Measurements from ENCODE around the gene ZNF586.
"Not testable (repeated sequence)": the region's sequence is repeated elsewhere in the genome, so short reads cannot be mapped to it uniquely, and the experiment has no call there.

The ZNF586 gene

DNA sequence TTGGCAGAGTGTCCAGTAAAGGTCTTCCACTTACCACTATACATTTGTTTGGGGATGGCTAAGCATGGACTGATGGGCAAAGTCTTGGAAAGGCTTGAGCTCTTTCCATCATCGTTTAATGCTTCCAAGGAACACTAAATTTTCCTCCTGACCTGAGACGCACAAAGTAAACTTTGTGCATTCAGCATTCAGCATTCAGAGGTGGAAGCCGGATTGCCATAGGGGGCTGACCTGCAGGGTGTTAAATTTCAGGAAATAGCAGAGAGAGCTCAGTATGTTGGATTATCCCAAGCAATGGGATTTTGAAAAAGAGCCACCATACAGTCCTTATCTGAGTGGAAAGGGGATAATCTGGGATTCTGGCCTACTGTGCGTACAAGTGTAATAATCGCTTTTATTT, 31.2 kb downstream of the ZNF586 start:
- DNase-seq, result no peak

DNA sequence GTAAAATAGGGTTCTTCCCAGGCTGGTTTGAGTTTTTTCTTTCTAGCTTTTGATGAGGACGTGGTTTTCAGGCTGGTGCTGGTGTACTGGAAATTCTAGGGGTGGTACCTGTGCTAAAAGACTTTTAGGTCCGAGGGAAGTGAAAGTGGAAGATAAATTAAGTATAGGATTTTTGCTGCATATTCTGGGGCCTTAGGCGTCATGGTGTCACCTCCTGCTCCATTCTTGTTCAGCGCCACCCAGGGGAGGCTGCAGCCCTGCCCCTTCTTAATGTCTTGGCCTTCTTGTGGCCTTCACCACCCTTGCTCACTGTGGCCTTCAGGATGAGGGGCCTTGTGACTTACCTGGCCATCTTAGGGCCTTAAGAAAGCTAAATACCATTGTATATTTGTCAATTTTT, 32.8 kb downstream of the ZNF586 start:
- no peak for DNase-seq

DNA sequence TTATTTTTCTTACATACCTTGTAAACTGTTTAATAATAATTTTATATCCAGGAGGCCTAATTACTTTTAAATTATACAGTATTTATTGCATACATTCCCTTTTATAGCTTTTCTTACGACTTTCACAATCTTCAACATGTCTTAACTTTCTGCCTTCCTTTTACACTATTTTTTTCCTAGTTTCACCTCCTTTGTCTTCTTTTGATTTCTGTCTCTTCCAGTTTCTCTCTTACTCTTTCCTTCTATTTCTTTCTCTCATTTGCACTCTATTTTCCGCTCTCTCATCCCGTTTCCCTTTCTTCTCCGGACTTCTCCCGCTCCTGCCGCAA, 33.8 kb downstream of the ZNF586 start:
- no peak for DNase-seq

DNA sequence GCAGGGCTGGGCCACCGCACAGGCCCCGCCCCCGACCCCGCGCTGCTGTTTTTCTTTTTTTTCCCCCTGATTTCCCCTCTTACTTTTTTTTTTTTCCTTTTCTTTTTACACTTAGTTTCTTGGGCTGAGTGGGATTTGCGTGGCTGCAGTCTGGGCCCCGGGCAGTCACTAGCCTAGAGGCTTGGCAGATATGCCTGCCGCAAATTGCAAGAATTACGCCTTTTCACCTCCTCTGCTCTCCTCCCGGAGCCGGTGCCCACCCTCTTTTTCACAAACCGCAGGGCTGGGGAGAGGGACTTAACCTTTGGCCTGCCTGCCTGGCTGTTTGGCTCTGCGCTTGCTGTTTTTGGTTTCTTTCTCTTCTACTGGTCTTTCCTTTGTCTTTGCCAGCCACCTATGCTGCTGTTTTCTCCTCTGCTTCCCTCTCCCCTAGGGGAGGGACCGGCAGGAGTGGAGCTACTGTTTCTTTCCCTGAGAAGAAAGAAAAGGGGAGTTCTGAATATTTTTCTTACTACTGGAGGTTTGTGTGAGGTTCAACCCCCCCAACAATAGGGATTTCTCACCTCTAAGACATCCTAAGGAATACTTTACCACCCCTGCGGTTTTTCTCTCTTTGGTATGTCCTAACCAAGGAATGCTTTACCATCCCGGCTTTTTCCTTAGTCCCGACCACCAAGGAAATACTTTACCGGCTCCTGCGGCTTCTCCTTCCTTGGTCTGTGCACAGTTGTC, 34.3 kb downstream of the ZNF586 start:
- no peak for DNase-seq

DNA sequence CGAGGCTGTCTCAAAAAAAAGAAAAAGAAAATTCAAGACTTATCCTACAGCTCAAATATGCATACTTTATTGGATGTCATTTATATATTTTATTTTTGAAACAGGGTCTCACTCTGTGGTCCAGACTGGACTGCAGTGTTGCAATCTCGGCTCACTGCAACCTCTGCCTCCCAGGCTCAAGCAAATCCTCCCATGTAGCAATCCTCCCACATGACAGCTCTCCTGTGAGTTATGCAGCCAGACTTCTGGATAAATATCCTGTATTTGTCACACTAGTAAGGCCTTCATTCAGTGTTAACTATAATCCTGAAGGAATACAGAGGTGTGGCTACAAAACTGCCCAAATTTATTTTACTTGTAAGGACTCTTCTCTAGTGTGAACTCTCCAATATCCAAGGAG, 38.1 kb downstream of the ZNF586 start:
- no peak for DNase-seq

DNA sequence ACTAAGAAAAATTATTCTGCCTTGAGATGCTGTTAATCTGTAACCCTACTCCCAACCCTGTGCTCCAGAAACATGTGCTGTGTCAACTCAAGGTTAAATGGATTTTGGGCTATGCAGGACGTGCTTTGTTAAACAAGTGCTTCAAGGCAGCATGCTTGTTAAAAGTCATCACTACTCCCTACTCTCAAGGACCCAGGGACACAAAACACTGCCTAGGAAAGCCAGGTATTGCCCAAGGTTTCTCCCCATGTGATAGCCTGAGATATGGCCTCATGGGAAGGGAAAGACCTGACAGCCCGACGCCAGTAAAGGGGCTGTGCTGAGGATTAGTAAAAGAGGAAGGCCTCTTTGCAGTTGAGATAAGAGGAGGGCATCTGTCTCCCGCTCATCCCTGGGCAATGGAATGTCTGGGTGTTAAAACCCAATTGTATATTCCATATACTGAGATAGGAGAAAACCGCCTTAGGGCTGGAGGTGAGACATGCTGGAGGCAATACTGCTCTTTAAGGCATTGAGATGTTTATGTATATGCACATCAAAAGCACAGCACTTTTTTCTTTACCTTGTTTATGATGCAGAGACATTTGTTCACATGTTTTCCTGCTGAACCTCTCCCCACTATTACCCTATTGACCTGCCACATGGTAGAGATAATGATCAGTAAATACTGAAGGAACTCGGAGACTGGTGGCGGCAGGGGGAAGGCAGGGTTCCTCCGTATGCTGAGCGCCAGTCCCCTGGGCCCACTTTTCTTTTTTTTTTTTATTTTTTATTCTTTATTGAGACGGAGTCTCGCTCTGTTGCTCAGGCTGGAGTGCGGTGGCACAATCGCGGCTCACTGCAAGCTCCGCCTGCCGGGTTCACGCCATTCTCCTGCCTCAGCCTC, 41.2 kb downstream of the ZNF586 start:
- not testable (repeated sequence) for DNase-seq

DNA sequence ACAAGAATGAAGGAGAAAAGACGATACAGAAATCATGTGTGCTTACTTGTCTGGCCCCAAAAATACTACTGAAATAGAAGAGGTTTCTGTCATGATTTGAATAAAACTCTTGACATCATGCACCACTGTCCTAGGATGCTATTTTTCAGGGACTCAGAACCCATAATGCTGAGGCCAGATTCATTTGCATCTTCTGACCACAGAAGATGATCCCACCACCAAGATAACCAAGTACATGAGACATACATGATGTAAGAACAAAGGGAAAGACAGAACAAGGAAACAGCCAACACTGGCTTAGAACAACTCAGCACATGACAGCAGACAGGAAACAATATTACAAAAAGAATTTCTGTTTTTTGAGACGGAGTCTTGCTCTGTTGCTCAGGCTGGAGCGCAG, 42.8 kb downstream of the ZNF586 start:
- DNase-seq, result peak in 1 of 5 donors; percentile 25

DNA sequence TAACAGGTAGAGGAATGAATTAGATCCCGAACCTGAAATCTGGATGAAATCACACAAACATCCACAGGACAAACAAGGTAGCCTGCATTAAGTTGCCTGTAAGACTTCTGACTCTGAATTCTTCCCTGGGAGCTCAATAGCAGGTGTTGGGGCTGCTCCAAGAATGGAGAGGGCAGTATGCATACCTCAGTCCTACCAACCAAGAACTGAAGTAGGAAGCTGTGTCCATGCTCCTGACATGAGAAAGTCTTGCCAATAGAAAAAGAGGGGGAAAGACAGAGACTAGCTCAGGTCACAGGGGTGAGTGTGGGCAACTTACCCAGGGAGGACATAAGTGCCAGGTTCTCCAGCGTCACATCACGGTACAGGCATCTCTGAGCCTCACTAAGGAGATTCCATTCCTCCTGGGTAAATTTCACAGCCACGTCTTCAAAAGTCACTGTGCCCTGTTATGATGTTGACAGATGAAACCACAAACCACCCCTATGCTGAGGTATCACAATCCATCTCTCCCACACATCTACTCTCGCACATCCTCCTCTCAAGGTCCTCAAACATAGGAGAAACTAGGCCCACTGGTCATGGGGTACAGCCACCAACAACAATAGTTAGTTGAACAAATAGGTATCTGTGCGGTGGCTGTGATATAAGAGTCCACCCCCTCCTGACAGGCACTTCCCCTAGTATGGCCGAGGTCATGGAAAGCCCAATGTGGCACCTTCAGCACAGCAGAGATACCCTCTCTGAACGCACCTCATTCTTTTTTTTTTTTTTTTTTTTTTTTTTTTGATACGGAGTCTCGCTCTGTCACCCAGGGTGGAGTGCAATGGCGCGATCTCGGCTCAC, 43.7 kb downstream of the ZNF586 start:
- not testable (repeated sequence) for DNase-seq

DNA sequence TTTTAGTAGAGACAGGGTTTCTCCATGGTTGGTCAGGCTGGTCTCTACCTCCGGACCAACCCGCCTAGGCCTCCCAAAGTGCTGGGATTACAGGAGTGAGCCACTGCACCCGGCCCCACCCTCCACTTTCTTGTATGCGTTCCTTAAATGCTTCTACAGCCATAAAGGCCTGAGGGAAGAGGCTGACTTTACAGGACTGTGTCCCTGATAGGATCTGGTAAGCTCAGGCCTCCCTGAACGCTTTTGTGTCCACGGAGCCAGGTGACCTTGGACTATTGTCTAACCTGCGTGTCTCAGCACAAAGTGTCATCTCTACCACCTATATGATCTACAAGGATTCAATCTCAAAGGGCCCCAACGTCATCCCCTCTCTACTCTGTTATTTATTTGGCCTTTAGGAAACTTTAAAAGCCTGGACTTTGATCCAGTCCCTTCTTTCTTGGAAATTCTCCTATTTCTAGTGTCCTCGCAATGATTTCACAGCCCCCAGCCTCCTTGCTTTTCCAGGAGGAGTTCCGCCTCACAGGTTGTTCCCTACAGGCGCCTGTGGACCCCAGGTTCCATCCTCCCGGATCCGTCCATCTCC, 44.5 kb downstream of the ZNF586 start:
- DNase-seq, result no peak

DNA sequence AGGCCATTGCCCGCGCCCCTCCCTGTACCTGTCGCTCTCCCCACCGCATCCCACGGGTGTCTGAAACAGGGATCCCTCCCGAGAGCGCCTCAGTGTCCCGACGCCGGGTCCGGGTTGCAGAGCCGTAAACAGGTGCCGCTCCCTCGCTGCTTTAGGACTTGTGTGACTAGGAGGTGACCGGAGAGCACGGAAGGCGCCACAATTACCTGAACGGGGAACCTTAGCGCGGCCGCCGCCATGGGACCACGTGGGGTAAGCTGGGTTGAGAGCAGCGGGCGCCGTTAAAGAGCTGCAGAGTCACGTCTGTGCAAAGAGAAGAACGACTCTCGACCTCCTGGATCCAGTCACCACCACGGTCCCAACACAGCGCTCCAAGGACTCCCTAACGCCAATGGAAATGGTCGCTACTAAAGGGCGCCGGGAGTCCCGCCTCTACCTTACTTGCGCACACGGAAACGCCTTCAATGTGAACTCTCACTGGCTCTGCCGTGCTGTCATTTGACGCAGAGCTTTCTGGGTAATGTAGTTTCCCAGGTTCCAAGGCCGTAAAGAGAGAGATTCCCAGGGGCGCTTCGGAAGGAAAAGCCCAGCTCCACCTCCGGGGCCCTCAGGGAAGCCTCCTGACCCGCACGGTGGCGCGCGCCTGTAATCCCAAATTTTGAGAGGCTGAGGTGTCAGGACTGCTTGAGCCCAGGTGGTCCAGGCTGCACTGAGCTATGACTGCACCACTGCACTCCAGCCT, 45.2 kb downstream of the ZNF586 start, which contains the start of gene ZNF552:
ZNF552 (minus strand) TSS at position 409 of the 742 bp plus-strand sequence; CDS start at position 239, 170 bp downstream.
- DNase-seq, result peak; percentile 57 to 85 (median 70)

DNA sequence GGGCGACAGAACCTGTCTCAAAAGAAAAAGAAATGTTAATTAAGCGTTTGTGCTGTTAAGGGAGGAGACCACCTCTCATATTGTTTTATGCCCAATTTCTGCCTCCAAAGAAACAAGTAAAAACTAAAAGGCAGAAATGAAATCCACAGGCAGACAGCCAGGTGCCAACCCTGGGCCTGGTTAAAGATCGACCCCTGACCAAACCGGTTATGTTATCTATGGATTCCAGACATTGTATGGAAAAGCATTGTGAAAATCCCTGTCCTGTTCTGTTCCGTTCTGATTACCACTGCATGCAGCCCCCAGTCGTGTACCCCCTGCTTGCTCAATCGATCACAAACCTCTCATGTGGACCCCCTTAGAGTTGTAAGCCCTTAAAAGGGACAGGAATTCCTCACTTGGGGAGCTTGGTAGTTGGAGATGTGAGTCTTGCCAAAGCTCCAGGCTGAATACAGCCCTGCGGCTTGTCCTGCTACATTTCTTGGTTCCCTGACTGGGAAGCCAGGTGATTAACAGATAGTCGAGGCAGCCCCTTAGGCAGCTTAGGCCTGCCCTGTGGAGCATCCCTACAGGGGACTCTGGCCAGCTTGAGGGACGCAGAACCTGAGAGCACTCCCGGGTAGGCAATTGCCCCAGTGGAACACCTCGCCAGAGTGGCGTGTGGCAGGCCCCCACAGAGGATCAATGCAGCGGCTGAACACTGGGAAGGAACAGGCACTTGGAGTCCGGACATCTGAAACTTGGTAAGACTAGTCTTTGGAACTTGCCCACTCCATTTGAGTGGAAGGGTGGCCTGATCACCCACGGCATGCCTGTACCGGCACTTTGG, 46.0 kb downstream of the ZNF586 start:
- no peak for DNase-seq

DNA sequence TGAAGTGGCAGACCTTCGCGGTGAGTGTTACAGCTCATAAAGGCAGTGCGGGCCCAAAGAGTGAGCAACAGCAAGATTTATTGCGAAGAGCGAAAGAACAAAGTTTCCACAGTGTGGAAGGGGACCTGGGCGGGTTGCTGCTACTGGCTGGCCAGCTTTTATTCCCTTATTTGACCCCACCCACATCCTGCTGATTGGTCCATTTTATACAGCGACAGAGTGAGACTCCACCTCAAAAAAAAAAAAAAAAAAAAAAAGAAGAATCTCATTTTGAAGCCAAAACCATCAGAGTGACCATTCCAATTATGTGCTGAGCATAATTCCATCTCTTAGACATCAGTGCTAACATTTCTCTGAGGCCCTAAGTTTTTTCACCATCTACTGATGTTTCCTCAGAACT, 47.2 kb downstream of the ZNF586 start:
- DNase-seq, result no peak

DNA sequence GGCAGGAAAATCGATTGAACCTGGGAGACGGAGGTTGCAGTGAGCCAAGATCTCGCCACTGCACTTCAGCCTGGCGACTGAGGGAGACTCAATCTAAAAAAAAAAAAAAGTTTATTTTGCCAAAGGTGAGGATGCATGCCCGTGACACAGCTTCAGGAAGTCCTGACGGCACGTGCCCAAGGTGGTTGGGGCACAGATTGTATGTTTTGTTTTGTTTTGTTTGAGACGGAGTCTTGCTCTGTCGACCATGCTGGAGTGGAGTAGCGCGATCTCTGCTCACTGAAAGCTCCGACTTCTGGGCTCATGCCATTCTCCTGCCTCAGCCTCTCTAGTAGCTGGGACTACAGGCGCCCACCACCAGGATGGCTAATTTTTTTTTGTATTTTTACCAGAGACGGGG, 48.5 kb downstream of the ZNF586 start:
- no peak for DNase-seq

DNA sequence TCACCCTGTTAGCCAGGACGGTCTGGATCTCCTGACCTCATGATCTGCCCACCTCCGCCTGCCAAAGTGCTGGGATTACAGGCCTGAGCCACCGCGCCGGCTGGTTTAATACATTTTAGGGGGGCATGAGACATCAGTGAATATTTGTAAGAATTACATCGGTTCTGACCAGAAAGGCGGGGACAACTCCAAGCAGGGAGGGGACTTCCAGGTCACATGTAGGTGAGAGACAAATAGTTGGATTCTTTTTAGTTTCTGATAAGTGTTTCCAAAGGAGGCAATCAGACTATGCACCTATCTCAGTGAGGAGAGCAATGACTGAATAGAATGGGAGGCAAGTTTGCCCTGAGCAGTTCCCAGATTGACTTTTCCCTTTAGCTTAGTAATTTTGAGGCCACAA, 48.9 kb downstream of the ZNF586 start:
- no peak for DNase-seq

DNA sequence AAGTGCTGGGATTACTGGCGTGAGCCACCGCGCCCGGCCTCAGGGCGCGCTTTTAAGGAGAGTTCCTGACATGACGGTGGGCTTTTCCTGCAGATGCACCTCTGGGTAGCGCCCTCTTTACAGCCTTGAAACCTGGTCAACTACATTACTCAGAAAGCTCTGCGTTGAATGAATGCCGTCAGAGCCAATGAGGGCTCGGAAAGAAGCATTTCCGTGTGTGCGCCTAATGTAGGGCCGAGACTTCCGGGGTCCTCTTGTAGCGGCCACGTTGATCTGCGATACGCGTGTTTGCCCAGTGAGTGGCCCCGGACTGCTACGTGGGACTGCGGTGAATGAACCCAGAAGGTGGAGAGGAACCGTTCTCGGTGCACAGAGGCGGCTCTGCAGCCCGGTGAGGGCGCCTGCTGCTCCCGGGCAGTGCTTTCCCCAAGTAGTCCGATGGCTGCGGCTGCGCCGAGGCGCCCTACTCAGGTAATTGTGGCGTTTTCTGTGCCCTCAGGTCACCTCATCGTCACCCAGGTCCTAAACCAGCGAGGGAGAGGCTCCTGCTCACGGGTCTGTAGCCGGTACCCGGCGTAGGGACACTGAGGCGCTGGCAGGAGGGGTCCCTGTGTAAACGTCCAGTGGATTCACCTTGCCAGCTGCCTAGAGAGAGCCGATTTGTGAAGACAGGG, 50.1 kb downstream of the ZNF586 start:
- peak; percentile 60 to 90 (median 76) for DNase-seq

DNA sequence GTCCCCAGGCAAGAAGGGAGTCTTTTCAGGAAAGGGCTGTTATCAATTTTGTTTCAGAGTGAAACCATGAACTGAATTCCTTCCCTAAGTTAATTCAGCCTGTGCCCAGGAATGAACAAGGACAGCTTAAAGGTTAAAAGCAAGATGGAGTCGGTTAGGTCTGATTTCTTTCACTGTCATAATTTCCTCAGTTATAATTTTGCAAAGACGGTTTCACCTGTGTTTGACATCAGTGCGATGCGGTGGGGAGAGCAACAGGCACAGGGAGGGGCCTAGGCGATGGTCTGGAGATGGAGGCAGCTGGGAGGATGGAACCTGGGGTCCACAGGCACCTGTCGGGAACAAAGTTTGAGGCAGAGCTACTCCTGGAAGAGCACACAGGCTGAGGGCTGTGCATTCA, 51.1 kb downstream of the ZNF586 start:
- no peak for DNase-seq

DNA sequence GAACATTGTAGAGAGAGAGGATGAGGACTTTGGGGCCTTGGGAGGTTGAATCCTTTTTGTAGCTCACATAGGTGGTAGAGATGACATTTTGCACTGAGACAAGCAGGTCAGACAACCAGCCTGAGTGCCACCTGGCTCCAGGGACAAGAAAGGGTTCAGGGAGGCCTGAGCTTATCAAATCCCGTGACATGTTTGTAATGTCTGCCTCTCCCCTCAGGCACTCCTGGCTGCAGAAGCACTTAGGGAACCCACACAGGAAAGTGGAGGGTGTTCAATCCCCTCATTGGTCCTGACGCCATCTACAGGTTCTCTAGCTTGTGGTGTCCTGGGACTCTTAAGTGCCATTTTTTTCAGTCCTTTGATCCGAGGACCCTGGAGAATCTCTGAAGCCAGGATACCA, 51.6 kb downstream of the ZNF586 start:
- not testable (repeated sequence) for DNase-seq

DNA sequence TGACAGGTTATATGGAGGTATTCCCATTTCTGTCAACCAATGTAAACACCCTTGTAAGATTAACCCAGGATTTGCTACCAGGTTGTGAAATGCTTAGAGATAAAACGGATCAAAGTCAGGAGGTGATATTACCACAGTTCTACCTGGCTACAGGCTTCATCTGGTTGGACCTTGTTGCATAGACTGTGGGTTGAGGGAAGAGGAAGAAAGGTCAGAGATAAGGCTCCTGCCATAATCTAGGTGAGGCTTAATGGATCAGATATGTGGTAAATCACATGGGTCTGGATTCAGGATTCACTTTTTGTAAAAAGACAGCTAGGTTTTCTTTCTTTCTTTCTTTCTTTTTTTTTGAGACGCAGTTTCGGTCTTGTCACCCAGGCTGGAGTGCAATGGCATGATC, 52.0 kb downstream of the ZNF586 start:
- not testable (repeated sequence) for DNase-seq

DNA sequence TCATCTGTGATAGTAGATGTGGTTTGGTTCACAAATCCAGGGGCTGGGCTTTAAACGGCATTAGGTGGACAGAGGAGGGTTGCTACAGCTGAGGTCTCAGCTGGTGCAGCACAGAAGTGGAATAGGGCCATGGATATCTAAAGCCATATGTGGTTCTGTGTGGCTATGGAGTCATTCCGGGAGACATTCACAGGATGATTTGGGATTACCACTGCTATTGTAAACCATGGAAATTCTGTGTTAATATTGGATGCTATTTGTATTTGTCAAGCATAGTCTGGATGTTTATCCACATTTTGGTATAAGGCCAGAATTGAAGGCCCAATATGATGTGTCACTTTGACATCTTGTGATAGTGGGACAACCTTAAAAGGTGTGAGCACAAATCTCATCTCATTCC, 53.7 kb downstream of the ZNF586 start:
- DNase-seq, result not testable (repeated sequence)

DNA sequence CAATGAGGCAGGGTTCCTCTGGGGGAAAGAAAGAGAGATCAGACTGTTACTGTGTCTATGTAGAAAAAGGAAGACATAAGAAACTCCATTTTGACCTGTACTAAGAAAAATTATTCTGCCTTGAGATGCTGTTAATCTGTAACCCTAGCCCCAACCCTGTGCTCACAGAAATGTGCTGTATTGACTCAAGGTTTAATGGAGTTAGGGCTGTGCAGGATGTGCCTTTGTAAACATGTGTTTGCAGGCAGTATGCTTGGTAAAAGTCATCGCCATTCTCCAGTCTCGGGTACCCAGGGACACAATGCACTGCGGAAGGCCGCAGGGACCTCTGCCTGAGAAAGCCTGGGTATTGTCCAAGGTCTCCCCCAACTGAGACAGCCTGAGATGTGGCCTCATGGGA, 54.1 kb downstream of the ZNF586 start:
- not testable (repeated sequence) for DNase-seq

Data from T-helper 1 cell (primary cell).